ENCODE results near the gene ATXN10.

DNA sequence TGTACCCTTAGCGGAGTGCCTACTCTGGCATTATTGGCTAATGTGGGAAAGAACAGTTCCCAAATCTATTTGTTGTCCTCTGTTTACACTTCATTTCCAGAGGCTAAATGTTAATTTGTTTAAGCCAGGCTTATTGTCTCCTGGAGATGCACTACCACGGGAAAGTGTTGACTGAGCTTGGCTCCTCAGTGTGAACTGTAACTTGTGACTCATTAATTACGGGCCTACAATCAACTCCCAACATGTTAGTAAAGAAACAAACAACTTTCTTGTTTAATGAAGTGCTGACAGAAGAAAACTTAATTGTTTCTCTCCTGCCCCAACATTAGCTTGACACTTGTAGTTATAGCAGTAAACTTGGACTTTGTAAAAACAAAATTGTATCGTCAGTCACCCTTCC is 130.4 kb downstream of the ATXN10 start:
- TF ChIP-seq, protein P1, sequence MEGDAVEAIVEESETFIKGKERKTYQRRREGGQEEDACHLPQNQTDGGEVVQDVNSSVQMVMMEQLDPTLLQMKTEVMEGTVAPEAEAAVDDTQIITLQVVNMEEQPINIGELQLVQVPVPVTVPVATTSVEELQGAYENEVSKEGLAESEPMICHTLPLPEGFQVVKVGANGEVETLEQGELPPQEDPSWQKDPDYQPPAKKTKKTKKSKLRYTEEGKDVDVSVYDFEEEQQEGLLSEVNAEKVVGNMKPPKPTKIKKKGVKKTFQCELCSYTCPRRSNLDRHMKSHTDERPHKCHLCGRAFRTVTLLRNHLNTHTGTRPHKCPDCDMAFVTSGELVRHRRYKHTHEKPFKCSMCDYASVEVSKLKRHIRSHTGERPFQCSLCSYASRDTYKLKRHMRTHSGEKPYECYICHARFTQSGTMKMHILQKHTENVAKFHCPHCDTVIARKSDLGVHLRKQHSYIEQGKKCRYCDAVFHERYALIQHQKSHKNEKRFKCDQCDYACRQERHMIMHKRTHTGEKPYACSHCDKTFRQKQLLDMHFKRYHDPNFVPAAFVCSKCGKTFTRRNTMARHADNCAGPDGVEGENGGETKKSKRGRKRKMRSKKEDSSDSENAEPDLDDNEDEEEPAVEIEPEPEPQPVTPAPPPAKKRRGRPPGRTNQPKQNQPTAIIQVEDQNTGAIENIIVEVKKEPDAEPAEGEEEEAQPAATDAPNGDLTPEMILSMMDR (IDR thresholded peaks at IDR 0.05): no peak
- TF ChIP-seq POLR2AphosphoS5 (IDR thresholded peaks at IDR 0.05): no peak
- no peak for TF ChIP-seq EP300 (IDR thresholded peaks at IDR 0.05)
